HG03175 (cell line): ENCODE data around the gene CDH4.

Experiments
- ATAC-seq: cut with Tn5 transposase; IDR thresholded peaks from one replicate; pipeline ENCODE4 v1.9.1; 2021; ENCODE audit warnings: mild to moderate bottlenecking, moderate library complexity; ENCODE audit not compliant: unreplicated experiment

The CDH4 gene

GRCh38 chr20:61508301-61509096, 256.4 kb downstream of the CDH4 start:
- ATAC-seq: no peak

DNA sequence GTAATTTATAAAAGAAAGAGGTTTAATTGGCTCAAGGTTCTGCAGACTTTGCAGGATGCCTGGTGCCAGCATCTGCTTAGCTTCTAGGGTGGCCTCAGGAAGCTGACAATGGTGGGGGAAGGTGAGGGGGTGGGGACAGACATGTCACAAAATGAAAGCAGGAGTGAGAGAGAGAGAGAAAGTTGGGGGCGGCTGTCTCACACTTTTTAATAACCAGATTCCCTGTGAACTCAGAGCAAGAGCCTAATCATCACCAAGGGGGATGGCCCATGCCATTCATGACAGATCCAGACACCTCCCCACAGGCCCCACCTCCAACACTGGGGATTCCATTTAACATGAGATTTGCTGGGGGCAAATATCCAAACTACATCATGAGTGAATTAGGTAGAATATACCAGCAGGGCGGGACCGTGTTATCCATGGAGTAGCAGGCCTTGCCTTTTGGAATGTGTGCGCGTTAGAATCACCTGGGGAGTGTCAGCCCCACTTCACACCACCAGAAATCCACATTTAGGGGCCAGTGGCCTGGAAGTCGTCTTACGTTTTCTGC, 258.8 kb downstream of the CDH4 start:
- ATAC-seq: no peak

DNA sequence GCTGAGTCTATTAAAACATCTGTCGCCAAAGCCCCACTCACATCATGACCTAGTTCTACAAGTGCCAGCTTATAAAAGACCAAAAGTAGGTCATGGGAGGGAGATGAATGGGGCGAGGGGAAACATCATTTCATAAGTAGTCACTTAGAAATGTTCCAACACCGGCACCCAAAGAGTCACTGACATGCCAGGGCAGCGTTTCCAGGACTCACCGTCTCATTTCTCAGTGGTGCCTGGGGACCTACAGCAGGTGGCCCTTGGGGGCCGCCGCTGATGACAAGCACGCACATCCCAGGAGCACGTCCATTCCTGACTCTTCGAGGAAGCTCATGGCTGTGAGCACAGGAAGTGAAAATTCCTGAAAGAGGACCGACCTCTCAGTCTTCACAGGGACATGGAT, 260.4 kb downstream of the CDH4 start:
- ATAC-seq: no peak

- ATAC-seq: no peak
These were observed 261.3 kb downstream of the CDH4 start for GRCh38 chr20:61513124-61514017.

- no peak for ATAC-seq
These were observed 261.9 kb downstream of the CDH4 start for GRCh38 chr20:61514018-61514365.

- no peak for ATAC-seq
These were observed 262.3 kb downstream of the CDH4 start for GRCh38 chr20:61514396-61514795.

DNA sequence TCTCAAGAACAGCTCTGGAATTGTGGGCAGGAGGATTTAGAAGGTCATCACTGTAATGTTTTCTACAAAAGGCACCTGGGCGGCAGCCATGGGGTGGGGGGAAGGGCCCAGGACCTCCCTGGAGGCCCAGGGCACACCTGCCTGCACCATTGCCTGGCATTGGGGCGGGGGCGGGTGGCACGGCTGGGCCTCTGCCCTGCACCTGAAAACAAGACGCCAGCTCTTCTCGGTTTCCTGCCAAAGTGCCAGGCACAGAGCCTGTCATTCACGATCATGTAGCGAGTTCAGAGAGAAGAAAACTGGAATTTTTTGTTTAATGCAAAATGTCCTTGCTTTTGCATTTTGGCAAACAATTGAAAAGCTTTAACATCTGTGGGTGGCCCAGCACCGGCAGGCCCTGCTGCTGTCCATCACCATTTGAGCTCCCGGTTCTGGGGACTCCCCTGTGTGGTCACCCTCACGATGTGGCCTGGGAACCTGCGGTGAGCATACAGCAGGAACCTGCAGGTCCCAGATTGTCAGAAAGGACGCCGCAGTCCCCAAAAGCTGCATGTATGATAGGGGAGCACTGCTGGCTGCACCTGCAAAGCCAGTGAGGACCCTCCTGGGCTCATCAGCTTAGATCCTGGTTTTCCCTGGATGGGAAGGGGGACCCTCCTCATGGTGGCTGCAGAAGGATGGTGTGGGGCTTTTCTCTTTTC, 262.9 kb downstream of the CDH4 start:
- ATAC-seq: no peak

GRCh38 chr20:61515922-61516321, 263.9 kb downstream of the CDH4 start:
- no peak for ATAC-seq

- no peak for ATAC-seq
These were observed 264.5 kb downstream of the CDH4 start for GRCh38 chr20:61516346-61517208.

GRCh38 chr20:61517419-61517818, 265.4 kb downstream of the CDH4 start:
- ATAC-seq: no peak

- ATAC-seq: no peak
These were observed 266.4 kb downstream of the CDH4 start for GRCh38 chr20:61518424-61518951.

GRCh38 chr20:61519488-61519887, 267.4 kb downstream of the CDH4 start:
- ATAC-seq: no peak

GRCh38 chr20:61520076-61520892, 268.2 kb downstream of the CDH4 start:
- no peak for ATAC-seq

GRCh38 chr20:61520893-61521460, 268.9 kb downstream of the CDH4 start:
- no peak for ATAC-seq

DNA sequence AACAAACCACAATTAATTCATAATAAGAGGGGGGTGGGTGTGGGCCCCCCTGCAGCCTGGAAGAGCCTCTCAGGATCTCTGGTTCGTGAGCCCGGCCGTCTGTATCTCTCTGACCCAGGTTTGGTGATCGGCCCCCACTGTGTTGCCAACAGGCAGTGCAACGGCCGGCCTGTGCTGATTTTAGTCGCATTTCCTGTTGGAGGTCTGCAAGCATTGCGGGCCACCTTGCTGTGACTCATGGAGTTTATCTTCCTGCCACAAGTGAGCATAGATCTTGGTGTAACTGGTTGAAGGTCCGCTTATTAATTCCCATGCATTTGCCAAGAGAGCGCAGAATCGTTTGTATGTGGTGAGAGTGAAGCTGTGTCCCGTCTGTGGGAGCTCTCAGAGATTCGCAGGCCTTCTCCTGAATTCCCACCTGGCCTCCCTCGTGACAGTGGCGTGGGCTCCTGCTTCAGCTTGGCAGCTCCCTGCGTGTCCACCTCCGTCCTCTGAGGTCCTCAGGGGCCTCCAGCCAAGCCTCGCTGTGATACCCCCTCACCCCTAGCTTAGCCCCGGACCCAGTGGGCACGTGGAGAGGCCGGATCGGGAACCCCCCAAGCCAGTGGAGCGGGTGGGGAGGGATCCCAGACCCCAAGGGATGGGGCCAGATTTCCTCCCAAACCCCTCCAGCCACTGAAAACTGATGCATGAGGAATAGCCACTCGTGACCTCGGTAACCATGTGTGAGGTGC, 269.8 kb downstream of the CDH4 start:
- ATAC-seq: no peak

GRCh38 chr20:61522498-61523090, 270.5 kb downstream of the CDH4 start:
- no peak for ATAC-seq

- ATAC-seq: no peak
These were observed 271.1 kb downstream of the CDH4 start for GRCh38 chr20:61523145-61523544.
